Cerebellar cortex (tissue), 1 donor: Measurements from ENCODE around the gene TRABD.
"Not testable (repeated sequence)": the region's sequence is repeated elsewhere in the genome, so short reads cannot be mapped to it uniquely, and the experiment has no call there.

Experiments used
- DNase-seq: peaks from one replicate; pipeline ENCODE4 v3.0.0-alpha.2; 2015; ENCODE audit warnings: low spot score

Gene TRABD

GRCh38 chr22:50151571-50152537, 33.9 kb upstream of the TRABD start:
- no peak for DNase-seq

GRCh38 chr22:50153056-50153755, 32.5 kb upstream of the TRABD start:
- DNase-seq: no peak

- DNase-seq: no peak
Observed at GRCh38 chr22:50153756-50154140, 32.0 kb upstream of the TRABD start.

DNA sequence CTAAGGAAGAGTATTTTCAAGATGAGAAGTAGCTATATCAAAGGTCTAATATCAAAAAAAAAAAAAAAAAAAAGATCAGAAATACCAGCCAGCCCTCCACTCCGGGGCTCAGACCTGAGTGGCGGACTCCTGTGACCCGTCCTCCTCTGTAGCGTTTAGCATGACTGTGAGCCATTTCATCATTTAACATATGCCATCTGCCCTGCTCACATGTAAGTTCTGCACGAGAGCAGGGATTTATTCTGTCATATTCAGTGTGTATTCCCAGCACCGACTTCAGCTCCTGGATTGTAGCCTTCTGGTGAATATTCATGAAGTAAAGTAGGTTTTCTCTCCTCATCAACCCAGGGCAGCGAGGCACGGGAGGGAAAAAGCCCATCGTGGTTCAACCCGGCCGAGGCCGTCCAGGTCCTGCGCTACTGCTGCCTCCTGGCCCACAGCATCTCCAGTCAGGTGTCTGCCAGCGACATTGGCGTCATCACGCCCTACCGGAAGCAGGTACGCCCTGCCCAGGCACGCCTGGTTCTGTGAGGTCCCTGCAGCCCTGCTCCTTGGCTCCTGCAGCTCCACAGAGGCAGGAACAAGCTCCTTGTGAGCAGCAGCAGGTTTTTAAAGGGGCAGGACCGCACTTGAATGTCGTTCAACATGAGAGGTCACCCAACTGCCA, 27.9 kb upstream of the TRABD start:
- DNase-seq: peak; percentile 91

GRCh38 chr22:50160947-50161346, 24.8 kb upstream of the TRABD start:
- no peak for DNase-seq

GRCh38 chr22:50161508-50162390, 24.0 kb upstream of the TRABD start:
- DNase-seq: no peak

- DNase-seq: no peak
Observed at GRCh38 chr22:50162391-50162956, 23.2 kb upstream of the TRABD start.

- no peak for DNase-seq
Observed at GRCh38 chr22:50165436-50166123, 20.1 kb upstream of the TRABD start.

GRCh38 chr22:50167689-50168489, 17.8 kb upstream of the TRABD start:
- no peak for DNase-seq

DNA sequence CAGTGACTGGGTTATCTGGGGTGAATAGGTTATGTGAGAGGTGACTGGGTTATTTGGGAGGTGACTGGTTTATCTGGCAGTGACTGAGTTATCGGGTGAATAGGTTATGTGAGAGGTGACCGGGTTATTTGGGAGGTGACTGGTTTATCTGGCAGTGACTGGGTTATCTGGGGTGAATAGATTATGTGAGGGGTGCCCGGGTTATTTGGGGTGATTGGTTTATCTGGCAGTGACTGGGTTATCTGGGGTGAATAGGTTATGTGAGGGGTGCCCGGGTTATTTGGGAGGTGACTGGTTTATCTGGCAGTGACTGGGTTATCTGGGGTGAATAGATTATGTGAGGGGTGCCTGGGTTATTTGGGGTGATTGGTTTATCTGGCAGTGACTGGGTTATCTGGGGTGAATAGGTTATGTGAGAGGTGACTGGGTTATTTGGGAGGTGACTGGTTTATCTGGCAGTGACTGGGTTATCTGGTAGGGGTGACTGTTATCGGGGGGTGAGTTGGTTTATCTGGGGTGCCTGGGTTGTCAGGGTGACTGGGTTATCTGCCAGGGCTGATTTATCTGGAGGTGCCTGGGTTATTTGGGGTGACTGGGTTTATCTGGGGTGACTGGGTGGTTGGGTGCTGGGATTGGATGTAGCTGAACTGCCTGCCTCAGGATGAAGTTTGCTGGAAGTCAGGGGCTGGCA, 17.1 kb upstream of the TRABD start:
- DNase-seq: not testable (repeated sequence)

DNA sequence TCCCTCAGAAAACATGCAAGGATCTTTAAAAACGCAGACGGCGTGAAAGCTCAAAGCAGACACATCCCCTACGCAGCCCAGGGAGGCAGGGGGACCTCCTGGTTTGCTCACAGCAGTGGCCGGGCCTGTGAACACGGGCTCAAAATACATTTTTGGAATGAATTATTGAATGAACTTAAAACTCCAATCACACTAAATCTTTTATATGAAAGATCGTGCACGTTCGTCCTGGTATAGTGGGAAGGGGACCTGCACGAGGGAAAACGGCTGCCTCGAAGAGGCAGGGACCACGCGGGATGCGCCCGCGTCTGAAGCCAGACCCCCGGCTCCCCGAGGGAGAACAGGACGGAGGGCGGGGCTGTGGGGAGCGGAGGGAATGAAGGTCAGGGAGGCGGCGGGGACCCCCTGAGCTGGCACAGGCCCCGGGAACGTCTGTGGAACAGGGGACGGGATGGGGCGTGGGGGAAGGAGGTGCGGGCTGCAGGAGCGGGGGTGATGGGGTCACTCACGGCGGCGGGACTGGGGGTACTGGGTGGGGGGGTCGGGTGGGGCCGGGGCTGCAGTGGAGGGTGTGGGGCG, 16.4 kb upstream of the TRABD start:
- no peak for DNase-seq

- no peak for DNase-seq
Observed at GRCh38 chr22:50169774-50170341, 15.9 kb upstream of the TRABD start.

DNA sequence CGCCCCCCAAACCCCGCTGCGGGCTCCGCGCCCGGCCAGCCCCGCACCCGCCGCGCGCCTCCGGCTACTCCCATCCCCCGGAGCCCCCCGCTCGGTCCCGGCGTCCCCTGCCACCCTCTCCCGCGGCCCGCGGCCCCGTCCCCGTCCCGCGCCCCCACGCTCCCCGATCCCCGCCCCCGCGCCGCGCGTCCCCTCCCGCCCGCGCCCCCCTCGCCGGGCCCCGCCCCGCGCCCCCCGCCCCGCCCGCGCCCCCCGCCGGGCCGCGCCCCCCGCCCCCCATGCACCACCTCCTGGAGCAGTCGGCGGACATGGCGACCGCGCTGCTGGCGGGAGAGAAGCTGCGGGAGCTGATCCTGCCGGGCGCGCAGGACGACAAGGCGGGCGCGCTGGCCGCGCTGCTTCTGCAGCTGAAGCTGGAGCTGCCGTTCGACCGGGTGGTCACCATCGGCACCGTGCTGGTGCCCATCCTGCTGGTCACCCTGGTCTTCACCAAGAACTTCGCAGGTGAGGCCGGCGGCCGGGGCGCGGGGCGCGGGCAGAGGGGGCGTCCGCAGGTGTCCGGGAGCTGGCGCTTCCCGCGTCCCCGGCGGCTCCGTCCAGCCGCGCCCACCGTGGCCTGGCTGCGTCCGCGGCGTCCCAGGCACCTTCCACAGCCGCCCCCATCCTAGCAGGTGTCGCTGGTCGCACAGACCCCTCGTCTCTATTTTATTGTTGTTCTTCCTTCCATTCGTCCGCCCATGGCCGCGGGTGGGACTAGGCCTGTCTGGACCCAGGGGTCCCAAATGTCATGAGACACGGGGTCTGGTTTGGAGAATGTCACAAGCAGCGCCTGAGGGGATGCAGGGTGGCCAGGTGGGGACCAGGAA, 15.0 kb upstream of the TRABD start, which contains the start of gene PANX2:
Gene PANX2 (plus strand): TSS at position 279 of the 866 bp plus-strand sequence. CDS start 0 bp downstream, at position 279.
- no peak for DNase-seq

DNA sequence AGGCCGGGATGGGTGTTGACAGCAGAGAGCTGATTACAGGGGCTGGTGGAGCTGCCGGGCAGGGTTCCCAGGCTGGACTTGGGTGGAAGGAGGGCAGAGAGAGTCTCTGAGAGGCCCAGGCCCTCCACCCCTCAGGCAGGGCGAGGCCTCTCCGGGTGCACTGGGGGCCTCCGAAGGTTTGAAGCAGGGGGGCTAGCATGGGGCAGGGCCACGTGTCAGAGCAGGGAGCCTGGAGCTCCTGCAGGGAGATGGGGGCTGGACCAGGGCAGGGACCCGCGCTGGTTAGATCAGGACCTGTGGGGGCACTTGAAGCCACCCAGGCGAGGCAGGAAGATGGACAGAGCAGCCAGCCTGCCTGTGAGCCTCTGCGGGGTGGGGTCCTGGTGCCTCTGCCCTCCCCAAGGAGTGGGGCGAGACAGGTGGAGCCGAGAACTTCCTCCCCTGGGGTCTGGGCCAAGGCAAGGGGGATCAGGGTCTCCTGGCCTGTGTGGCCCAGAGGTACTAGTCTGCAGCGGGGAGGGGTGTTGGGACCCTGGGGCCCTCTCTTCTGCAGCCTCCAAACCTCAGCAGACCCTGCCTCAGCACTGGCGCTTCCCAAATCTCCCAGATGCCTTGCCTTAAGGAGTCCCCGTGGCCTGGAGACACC, 14.3 kb upstream of the TRABD start:
- no peak for DNase-seq

DNA sequence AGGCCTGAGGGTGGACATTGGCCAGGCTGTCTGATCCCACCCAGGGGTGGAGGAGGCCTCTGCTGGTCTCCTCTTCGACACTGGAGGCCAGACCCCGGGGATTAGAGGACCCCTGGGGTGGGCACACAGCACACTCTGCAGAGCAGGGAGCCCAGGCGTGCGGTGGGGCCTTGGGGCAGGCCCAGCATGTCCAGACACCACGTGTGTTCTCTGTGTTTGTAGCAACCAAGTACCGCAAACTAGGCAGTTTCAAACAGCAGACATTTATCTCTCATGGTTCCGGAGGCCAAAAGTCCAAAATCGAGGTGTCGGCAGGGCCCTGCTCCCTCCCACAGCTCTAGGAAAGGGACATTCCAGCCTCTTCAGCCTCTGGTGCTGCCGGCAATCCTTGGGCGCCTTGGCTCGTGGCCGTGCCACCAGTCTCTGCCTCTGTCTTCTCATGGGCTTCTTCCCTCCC, 13.7 kb upstream of the TRABD start:
- DNase-seq: no peak

- no peak for DNase-seq
Observed at GRCh38 chr22:50173311-50173982, 12.3 kb upstream of the TRABD start.
